Stimulated activated naive CD8-positive, alpha-beta T cell treated with anti-CD3 and anti-CD28 coated beads, Interleukin-15, Interleukin-2, amounts not matched to agents 100 U/mL and 50 U/mL, for 24 hours (primary cell): Measurements from ENCODE around the gene ASIC5.
"Not testable (repeated sequence)": the region's sequence is repeated elsewhere in the genome, so short reads cannot be mapped to it uniquely, and the experiment has no call there.

Source experiments
- ATAC-seq: fragments of 150-1000 bp; cut with Tn5 transposase; one replicate; pipeline ENCODE4 v1.10.0; 2021
- DNase-seq: peaks from one replicate; pipeline ENCODE4 v3.0.0; 2021

Gene ASIC5

GRCh38 chr4:155800685-155801343 lies 65.3 kb downstream of the ASIC5 start:
- ATAC-seq: no peak

GRCh38 chr4:155799794-155800123 lies 66.3 kb downstream of the ASIC5 start:
- no peak for DNase-seq
- no peak for ATAC-seq

More at GRCh38 chr4:155800685-155801343, 65.3 kb downstream of the ASIC5 start:
- DNase-seq: no peak

GRCh38 chr4:155799116-155799793 lies 66.8 kb downstream of the ASIC5 start:
- ATAC-seq: no peak

GRCh38 chr4:155797581-155797980 lies 68.5 kb downstream of the ASIC5 start:
- ATAC-seq, DNase-seq: not testable (repeated sequence)

More at GRCh38 chr4:155799116-155799793, 66.8 kb downstream of the ASIC5 start:
- DNase-seq: no peak

GRCh38 chr4:155795991-155796390 lies 70.1 kb downstream of the ASIC5 start:
- ATAC-seq: no peak
- DNase-seq: no peak

- DNase-seq (no peak), ATAC-seq (no peak)
Observed at GRCh38 chr4:155794589-155795236, 71.4 kb downstream of the ASIC5 start.

GRCh38 chr4:155789982-155790381 lies 76.1 kb downstream of the ASIC5 start:
- DNase-seq (no peak), ATAC-seq (no peak)

GRCh38 chr4:155789391-155789790 lies 76.7 kb downstream of the ASIC5 start:
- DNase-seq (no peak), ATAC-seq (no peak)

GRCh38 chr4:155787113-155787710 lies 78.9 kb downstream of the ASIC5 start:
- peak; percentile 78 for ATAC-seq
- no peak for DNase-seq

- ATAC-seq (no peak), DNase-seq (no peak)
Observed at GRCh38 chr4:155785828-155786227, 80.2 kb downstream of the ASIC5 start.

- ATAC-seq (no peak), DNase-seq (no peak)
Observed at GRCh38 chr4:155784637-155785036, 81.4 kb downstream of the ASIC5 start.

- ATAC-seq (no peak), DNase-seq (no peak)
Observed at GRCh38 chr4:155781249-155781831, 84.7 kb downstream of the ASIC5 start.

- ATAC-seq (no peak), DNase-seq (no peak)
Observed at GRCh38 chr4:155780775-155781174, 85.3 kb downstream of the ASIC5 start.
